Neural cell (in vitro differentiated cells): Measurements from ENCODE around the gene SLC6A9. TPM values are rescaled to one million over a fixed set of nuclear protein-coding genes. Genes with fewer than 3 reads are reported as not detected.

Experiments
- H2AFZ ChIP-seq: fragments of 200-600, 300-800 bp; sonication (generic), shearing (Covaris generic); 2 replicates; pipeline ENCODE4 v1.6.0; 2014; ENCODE audit warnings: low read depth, mild to moderate bottlenecking, antibody characterized with exemption, low read length, moderate library complexity
- H3F3A ChIP-seq: fragments of 200-600 bp; shearing (Covaris generic); 2 replicates; pipeline ENCODE4 v1.6.1; 2016; ENCODE audit warnings: mild to moderate bottlenecking, moderate library complexity, mixed read lengths, antibody characterized with exemption, low read length; ENCODE audit not compliant: insufficient read depth, poor library complexity, severe bottlenecking
- H3K27ac ChIP-seq: fragments of 200-600, 300-800 bp; sonication (generic), shearing (Covaris generic); 2 replicates; pipeline ENCODE4 v1.5.1; 2014; ENCODE audit warnings: mild to moderate bottlenecking, low read length, moderate library complexity
- H3K27me3 ChIP-seq: fragments of 300-800, 200-600 bp; sonication (generic), shearing (Covaris generic); 2 replicates; pipeline ENCODE4 v1.6.0; 2014; ENCODE audit warnings: mild to moderate bottlenecking, low read depth, low read length, moderate library complexity; ENCODE audit not compliant: insufficient read depth
- H3K36me3 ChIP-seq: fragments of 300-800, 200-600 bp; sonication (generic), shearing (Covaris generic); 2 replicates; pipeline ENCODE4 v1.5.1; 2014; ENCODE audit warnings: mild to moderate bottlenecking, antibody characterized with exemption, low read length, moderate library complexity; ENCODE audit not compliant: insufficient read depth
- H3K4me2 ChIP-seq: fragments of 300-800, 200-600 bp; sonication (generic), shearing (Covaris generic); 2 replicates; pipeline ENCODE4 v1.6.0; 2014; ENCODE audit warnings: mild to moderate bottlenecking, low read length
- H3K4me3 ChIP-seq: fragments of 300-800, 200-600 bp; sonication (generic), shearing (Covaris generic); 2 replicates; pipeline ENCODE4 v1.5.1; 2014; ENCODE audit warnings: mild to moderate bottlenecking, low read length, moderate library complexity
- H3K79me2 ChIP-seq: fragments of 200-600 bp; shearing (Covaris generic); replicated peaks from 2 replicates; pipeline ENCODE4 v1.6.0; 2014; ENCODE audit warnings: mild to moderate bottlenecking, low read length, moderate library complexity; ENCODE audit not compliant: insufficient read depth
- H3K9ac ChIP-seq: fragments of 300-800, 200-600 bp; sonication (generic), shearing (Covaris generic); 2 replicates; pipeline ENCODE4 v1.6.1; 2016; ENCODE audit warnings: mild to moderate bottlenecking, low read length, mixed read lengths
- H3K9me2 ChIP-seq: fragments of 200-600 bp; shearing (Covaris generic); 2 replicates; pipeline ENCODE4 v1.6.1; 2016; ENCODE audit warnings: mild to moderate bottlenecking, low read length, mixed read lengths; ENCODE audit not compliant: insufficient read depth
- H3K9me3 ChIP-seq: fragments of 200-600, 300-800 bp; sonication (generic), shearing (Covaris generic); 2 replicates; pipeline ENCODE4 v1.6.1; 2016; ENCODE audit warnings: mild to moderate bottlenecking, mixed run types, low read length, moderate library complexity, mixed read lengths
- H4K20me1 ChIP-seq: fragments of 200-600 bp; shearing (Covaris generic); 2 replicates; pipeline ENCODE4 v1.6.1; 2016; ENCODE audit warnings: mild to moderate bottlenecking, mixed run types; ENCODE audit not compliant: insufficient read depth
- EP300 ChIP-seq: fragments of 450-650 bp; conservative IDR thresholded peaks from 2 replicates; pipeline ENCODE4 v1.6.1; 2014; ENCODE audit warnings: antibody characterized with exemption, mild to moderate bottlenecking, moderate library complexity; ENCODE audit not compliant: poor library complexity, severe bottlenecking
- EZH2 ChIP-seq: fragments of 200-600, 300-800 bp; shearing (Covaris generic), sonication (generic); IDR thresholded peaks from 2 replicates; pipeline ENCODE4 v1.6.1; 2014; ENCODE audit warnings: antibody characterized with exemption, low read length, borderline replicate concordance, mild to moderate bottlenecking; ENCODE audit not compliant: insufficient read depth, poor library complexity, severe bottlenecking
- MXI1 ChIP-seq: fragments of 450-650 bp; conservative IDR thresholded peaks from 2 replicates; pipeline ENCODE4 v1.6.1; 2014; ENCODE audit warnings: antibody characterized with exemption, mild to moderate bottlenecking; ENCODE audit not compliant: poor library complexity, severe bottlenecking
- POLR2AphosphoS5 ChIP-seq: IDR thresholded peaks from 2 replicates; pipeline ENCODE4 v1.6.1; 2012
- RAD21 ChIP-seq: fragments of 450-650 bp; conservative IDR thresholded peaks from 2 replicates; pipeline ENCODE4 v1.6.1; 2014; ENCODE audit warnings: antibody characterized with exemption, mild to moderate bottlenecking, moderate library complexity
- SMC3 ChIP-seq: fragments of 450-650 bp; conservative IDR thresholded peaks from 2 replicates; pipeline ENCODE4 v1.6.1; 2014; ENCODE audit warnings: antibody characterized with exemption, mild to moderate bottlenecking, moderate library complexity; ENCODE audit not compliant: poor library complexity
- TAF1 ChIP-seq: IDR thresholded peaks from 2 replicates; pipeline ENCODE4 v1.6.1; 2012; ENCODE audit warnings: low read depth
- polyA plus RNA-seq: library from polyadenylated mRNA; depleted of rRNA; stranded (reverse); fragments of >200 nt; gene quantifications from 2 replicates; pipeline ENCODE4 v1.2.3, GENCODE V29; 2014
- TF ChIP-seq, protein P1 (sequence below): IDR thresholded peaks from 2 replicates; pipeline ENCODE4 v1.6.1; 2012; ENCODE audit warnings: borderline replicate concordance
- TF ChIP-seq, protein P2 (sequence below): fragments of 450-650 bp; IDR thresholded peaks from 2 replicates; pipeline ENCODE4 v1.5.1; 2014; ENCODE audit warnings: antibody characterized with exemption, mild to moderate bottlenecking, moderate library complexity; ENCODE audit not compliant: poor library complexity, severe bottlenecking

The SLC6A9 gene
- polyA plus RNA-seq, 1 donor from 2014 or later, result 1.3 TPM

DNA sequence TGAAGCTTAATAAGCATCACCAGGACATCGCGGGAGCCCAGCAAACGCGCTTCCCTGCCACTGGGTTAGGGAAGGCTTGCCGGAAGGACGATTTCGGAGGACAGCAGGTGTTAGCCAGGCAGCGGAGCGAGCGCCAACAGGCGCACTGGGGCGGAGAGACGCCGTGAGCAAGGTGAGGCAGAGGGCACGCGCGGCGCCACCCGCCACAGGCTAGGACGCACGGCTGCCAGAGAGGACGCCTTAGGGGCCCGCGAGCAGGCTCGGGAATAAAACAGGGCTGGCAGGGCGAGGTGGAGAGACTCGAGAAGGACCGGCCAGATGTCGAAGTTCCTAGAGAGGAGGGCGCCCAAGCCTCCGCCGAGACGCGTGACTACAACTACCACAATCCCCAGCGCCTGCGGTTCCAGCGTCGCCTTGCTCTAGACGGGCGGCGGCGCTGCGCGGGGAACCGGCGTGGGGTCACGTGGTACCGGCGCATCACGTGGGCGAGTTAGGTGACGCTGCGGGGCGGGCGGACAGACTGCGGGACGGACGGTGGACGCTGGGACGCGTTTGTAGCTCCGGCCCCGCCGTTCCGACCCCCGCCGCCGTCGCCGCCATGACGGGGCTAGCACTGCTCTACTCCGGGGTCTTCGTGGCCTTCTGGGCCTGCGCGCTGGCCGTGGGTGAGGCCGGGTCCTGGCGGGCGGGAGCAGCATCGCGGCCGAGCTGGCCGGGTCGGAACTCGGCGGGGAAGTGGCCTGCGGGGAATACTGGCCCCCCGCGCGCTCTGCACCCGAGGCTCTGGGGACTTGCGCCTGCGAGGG, 56.6 kb downstream of the SLC6A9 start, which contains the start of gene ATP6V0B:
Gene ATP6V0B, plus strand, starts transcription at position 518 of the 806 bp plus-strand sequence. Its CDS starts 81 bp downstream, at position 599.
- Histone ChIP-seq H3K36me3 (no peaks in the 10 kb centered on the region), H3K4me3 (peak within 1 kb of the TSS; percentile 94), H3K9me3 (no peaks in the 10 kb centered on the region), H3K79me2 (peaks cover 32% of the 10 kb centered on the region), H4K20me1 (peaks cover 3% of the 10 kb centered on the region), H3F3A (no peaks in the 10 kb centered on the region), H2AFZ (peak within 1 kb of the TSS; percentile 71), H3K4me2 (peak within 1 kb of the TSS; percentile 100), H3K9me2 (no peaks in the 10 kb centered on the region), H3K27ac (peak within 1 kb of the TSS; percentile 80), H3K9ac (peak within 1 kb of the TSS; percentile 95), H3K27me3 (no peaks in the 10 kb centered on the region)
- TF ChIP-seq TAF1 (peak; percentile 57), EZH2 (no peak), MXI1 (peak; percentile 78), POLR2AphosphoS5 (peak; percentile 99), RAD21 (peak; percentile 16), SMC3 (no peak), EP300 (peak; percentile 75)
- TF ChIP-seq, protein P1, sequence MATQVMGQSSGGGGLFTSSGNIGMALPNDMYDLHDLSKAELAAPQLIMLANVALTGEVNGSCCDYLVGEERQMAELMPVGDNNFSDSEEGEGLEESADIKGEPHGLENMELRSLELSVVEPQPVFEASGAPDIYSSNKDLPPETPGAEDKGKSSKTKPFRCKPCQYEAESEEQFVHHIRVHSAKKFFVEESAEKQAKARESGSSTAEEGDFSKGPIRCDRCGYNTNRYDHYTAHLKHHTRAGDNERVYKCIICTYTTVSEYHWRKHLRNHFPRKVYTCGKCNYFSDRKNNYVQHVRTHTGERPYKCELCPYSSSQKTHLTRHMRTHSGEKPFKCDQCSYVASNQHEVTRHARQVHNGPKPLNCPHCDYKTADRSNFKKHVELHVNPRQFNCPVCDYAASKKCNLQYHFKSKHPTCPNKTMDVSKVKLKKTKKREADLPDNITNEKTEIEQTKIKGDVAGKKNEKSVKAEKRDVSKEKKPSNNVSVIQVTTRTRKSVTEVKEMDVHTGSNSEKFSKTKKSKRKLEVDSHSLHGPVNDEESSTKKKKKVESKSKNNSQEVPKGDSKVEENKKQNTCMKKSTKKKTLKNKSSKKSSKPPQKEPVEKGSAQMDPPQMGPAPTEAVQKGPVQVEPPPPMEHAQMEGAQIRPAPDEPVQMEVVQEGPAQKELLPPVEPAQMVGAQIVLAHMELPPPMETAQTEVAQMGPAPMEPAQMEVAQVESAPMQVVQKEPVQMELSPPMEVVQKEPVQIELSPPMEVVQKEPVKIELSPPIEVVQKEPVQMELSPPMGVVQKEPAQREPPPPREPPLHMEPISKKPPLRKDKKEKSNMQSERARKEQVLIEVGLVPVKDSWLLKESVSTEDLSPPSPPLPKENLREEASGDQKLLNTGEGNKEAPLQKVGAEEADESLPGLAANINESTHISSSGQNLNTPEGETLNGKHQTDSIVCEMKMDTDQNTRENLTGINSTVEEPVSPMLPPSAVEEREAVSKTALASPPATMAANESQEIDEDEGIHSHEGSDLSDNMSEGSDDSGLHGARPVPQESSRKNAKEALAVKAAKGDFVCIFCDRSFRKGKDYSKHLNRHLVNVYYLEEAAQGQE, result peak; percentile 42
- TF ChIP-seq, protein P2, sequence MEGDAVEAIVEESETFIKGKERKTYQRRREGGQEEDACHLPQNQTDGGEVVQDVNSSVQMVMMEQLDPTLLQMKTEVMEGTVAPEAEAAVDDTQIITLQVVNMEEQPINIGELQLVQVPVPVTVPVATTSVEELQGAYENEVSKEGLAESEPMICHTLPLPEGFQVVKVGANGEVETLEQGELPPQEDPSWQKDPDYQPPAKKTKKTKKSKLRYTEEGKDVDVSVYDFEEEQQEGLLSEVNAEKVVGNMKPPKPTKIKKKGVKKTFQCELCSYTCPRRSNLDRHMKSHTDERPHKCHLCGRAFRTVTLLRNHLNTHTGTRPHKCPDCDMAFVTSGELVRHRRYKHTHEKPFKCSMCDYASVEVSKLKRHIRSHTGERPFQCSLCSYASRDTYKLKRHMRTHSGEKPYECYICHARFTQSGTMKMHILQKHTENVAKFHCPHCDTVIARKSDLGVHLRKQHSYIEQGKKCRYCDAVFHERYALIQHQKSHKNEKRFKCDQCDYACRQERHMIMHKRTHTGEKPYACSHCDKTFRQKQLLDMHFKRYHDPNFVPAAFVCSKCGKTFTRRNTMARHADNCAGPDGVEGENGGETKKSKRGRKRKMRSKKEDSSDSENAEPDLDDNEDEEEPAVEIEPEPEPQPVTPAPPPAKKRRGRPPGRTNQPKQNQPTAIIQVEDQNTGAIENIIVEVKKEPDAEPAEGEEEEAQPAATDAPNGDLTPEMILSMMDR, result peak; percentile 60

DNA sequence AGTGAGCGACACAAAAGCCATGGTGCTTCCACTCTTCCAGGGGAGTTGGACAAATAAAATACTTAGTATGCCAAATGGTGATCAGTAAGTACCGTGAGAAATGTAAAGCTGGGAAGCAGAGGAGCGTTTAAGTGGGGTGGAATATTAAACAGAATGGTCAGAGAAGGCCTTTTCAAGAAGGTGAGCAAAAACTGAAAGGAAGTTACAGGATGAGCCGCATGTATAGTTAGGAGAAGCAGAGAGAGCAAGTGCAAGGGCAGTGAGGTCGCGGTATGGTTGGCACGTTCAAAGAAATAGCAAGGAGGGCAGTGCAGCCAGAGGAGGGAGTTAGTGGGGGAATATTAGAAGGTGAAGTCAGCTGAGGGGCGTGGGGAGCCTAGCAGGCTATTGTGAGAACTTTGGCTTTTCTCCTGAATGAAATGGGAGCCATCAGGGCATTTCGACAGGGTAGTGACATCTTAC, 57.2 kb downstream of the SLC6A9 start:
- peak overlapping the region; percentile 94 for H3K4me3 ChIP-seq
- no peaks in the 10 kb centered on the region for H3K9me2 ChIP-seq
- peak overlapping the region; percentile 71 for H2AFZ ChIP-seq
- H3K9ac ChIP-seq, result peak overlapping the region; percentile 95
- peak overlapping the region; percentile 80 for H3K27ac ChIP-seq
- H3F3A ChIP-seq, result no peaks in the 10 kb centered on the region
- H3K36me3 ChIP-seq, result no peaks in the 10 kb centered on the region
- TF ChIP-seq, protein P1, result no peak
- TF ChIP-seq EP300, result no peak
- no peak for TF ChIP-seq TAF1
- no peak for TF ChIP-seq RAD21
- no peak for TF ChIP-seq EZH2
- no peak for TF ChIP-seq POLR2AphosphoS5
- no peak for TF ChIP-seq MXI1
- no peak for TF ChIP-seq SMC3
- TF ChIP-seq, protein P2, result no peak
- peaks cover 31% of the 10 kb centered on the region for H3K79me2 ChIP-seq
- H4K20me1 ChIP-seq, result peaks cover 3% of the 10 kb centered on the region
- no peaks in the 10 kb centered on the region for H3K27me3 ChIP-seq
- H3K4me2 ChIP-seq, result peak overlapping the region; percentile 78
- H3K9me3 ChIP-seq, result no peaks in the 10 kb centered on the region
